Liver (tissue), 3 donors: Measurements from ENCODE around the gene ZNF808.

ENCODE experiments used
- ATF3 ChIP-seq: IDR thresholded peaks from 2 replicates; pipeline ENCODE4 v1.6.1; 2016; ENCODE audit warnings: antibody characterized with exemption
- CTCF ChIP-seq: fragments of 150-350 bp; IDR thresholded peaks from 2 replicates; pipeline ENCODE4 v1.5.1; 2017; ENCODE audit warnings: improper control_type of control experiment, low read depth, low read length; ENCODE audit not compliant: missing input control
- FOXA1 ChIP-seq: IDR thresholded peaks from 2 replicates; pipeline ENCODE4 v1.6.1; 2016; ENCODE audit warnings: antibody characterized with exemption
- TAF1 ChIP-seq: conservative IDR thresholded peaks from 2 replicates; pipeline ENCODE4 v1.6.1; 2016; ENCODE audit warnings: antibody characterized with exemption, mild to moderate bottlenecking
- ZBTB33 ChIP-seq: IDR thresholded peaks from 2 replicates; pipeline ENCODE4 v1.6.1; 2016; ENCODE audit warnings: antibody characterized with exemption
- donor health status: healthy.
- donor health status: healthy.

GRCh38 chr19:52516191-52516590 lies 11.3 kb upstream of the ZNF808 start:
- TF ChIP-seq CTCF (no peak), FOXA1 (no peak), TAF1 (no peak), ATF3 (no peak), ZBTB33 (no peak)
